ENCODE data around the gene LAD1.

DNA sequence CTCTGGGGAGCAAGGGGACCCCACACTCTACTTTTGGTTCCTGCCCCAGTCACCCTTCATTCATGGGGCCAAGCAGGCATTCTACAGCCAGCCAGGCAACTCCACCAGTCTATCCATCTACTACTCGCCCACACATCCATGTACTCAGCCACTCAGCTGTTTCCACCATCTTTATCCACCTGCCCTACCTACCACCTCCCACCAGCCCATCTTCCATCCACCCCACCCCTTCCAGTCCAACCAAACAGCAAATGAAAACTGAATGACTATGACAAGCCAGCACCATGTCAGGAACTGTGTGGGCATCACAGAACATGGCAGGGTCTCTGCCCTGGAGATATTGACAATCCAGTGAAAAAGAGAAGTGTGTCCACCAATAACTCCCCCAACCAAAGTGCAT, 7.9 kb downstream of the LAD1 start:
- no peak for TF ChIP-seq CTCF (conservative IDR thresholded peaks at IDR 0.05; ENCODE audit: low read length)
- no peak for TF ChIP-seq EZH2phosphoT487 (IDR thresholded peaks at IDR 0.05; ENCODE audit: borderline replicate concordance)
